GM21447 (cell line): Measurements from ENCODE around the gene PPID.
"Not testable (repeated sequence)": the region's sequence is repeated elsewhere in the genome, so short reads cannot be mapped to it uniquely, and the experiment has no call there.

ENCODE experiments used
- ATAC-seq: cut with Tn5 transposase; IDR thresholded peaks from one replicate; pipeline ENCODE4 v1.9.1; 2021; ENCODE audit not compliant: unreplicated experiment

Gene PPID

DNA sequence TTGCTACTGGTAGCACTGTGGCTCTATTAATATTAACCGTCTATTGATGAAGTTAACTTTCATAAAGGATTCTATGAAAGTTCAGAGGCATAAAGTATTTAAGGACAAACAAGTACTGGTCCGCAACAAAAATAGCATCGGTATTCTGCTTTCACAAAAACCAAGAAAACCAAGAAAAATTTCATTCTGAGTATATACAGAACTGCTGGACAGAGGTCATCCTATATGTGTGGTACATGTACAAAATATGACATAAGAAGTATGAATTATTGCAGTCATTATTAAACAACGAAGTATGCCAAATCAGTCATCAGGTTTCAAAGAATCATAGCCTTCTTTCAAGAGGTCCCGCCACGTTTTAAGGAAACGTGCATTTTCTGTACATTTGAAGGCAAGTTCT is 53.9 kb downstream of the PPID start:
- ATAC-seq: no peak

DNA sequence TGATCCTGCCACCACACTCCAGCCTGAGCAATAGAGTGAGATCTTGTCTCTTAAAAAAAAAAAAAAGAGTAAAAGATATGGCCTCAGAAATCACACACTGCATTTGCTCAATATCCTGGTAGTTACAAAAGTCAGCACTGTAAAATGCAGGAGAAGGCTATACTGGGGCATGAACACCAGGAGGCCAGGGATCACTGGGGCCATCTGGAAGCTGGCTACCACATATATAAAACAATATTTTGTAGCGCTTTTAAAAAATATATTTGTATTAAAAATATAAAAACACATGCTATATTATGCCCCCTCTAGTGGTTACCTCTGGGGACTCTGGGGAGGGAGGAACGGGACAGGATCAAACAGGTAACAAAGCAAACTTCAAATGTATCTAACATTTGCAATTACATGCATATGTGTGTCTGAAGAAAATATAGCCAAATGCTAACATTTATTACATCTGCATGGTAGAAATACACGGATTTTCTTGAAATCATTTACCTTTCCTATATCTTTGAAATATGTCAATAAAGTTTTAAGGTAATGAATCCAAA is 55.5 kb downstream of the PPID start:
- ATAC-seq: no peak

DNA sequence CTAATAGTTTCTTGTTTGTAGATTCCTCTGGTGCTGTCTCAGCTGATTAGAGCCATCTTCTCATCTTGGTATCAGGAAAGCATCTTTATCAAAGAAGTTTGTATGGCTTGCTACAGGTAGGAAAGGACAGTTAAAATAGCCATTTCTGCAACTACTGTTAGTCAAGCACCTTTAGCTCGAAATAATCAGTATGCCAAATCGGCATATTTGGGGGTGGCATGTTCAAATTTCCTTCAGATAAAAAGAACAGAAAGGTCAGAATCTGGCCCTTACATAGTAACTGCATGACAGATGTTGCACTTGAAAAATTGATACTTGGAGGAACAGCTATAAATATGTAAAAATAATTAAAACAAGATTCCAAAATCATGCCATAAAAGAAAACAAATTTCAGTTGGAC is 56.3 kb downstream of the PPID start:
- no peak for ATAC-seq

DNA sequence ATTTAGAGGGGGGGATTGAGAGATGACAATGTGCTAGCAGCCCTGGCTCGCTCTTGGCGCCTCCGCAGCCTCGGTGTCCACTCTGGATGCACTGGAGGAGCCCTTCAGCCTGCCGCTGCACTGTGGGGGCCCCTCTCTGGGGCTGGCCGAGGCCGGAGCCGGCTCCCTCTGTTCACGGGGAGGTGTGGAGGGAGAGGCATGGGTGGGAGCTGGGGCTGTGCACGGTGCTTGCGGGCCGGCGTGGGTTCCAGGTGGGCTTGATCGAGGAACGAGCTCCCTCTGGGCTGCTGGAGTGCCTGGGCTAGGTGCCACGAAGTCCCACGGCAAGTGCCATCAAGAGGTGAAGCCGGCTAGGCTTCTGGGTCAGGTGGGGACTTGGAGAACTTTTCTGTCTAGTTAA is 58.4 kb downstream of the PPID start:
- ATAC-seq: no peak

DNA sequence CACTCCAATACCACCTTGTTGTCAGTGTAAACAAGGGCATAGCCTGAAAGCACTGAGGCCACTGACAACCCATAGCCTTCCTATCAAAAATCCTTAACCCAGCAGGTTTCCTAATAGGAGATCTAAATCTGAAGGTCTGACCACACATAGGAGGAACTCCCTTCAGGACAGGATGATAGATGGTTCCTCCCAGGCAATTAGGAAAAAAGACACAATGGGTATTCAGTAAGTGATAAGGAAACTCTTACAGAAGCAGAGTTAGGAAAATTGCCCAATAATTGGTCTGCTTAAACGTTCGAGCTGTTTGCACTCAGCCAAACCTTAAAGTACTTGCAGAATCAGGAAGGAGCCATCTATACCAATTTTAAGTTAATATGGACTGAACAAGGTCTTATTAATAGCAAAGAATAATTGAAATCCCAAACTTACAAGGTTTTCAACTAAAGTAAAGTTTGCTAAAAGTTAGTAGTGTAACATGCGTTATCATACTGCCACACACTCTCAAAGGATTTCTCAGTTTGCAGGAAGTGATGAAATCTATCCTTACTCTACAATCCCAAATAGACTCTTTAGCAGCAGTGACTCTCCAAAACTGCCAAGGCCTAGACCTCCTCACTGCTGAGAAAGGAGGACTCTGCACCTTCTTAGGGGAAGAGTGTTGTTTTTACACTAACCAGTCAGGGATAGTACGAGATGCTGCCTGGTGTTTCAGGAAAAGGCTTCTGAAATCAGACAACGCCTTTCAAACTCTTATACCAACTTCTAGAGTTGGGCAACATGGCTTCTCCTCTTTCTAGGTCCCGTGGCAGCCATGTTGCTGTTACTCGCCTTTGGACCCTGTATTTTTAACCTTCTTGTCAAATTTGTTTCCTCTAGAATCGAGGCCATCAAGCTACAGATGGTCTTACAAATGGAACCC is 59.2 kb downstream of the PPID start:
- not testable (repeated sequence) for ATAC-seq

DNA sequence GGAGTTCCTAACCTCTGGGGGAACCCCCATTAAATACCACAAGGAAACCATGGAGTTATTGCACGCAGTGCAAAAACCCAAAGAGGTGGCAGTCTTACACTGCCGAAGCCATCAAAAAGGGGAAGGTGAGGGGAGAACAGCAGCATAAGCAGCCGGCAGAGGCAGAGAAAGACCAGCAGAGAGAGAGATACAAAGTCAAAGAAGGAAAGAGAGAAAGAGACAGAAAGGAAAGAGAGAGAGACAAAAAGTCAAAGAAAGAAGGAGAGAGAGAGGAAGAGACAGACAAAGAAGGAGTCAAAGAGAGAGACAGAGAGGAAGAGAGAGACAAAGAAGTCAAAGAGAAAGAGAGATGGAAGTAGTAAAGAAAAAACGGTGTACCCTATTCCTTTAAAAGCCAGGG is 59.9 kb downstream of the PPID start:
- not testable (repeated sequence) for ATAC-seq
